H9 (cell line): ENCODE measurements around the gene FARP2. TPM values are rescaled to one million over a fixed set of nuclear protein-coding genes. Genes with fewer than 3 reads are reported as not detected.

Source experiments
- DNase-seq: peaks from one replicate; pipeline ENCODE4 v3.0.0-alpha.2; 2017
- H2AFZ ChIP-seq: one replicate; pipeline ENCODE4 v1.6.1; 2013; ENCODE audit warnings: mild to moderate bottlenecking, low read length, control low read depth, moderate library complexity
- H2AK5ac ChIP-seq: 2 replicates; pipeline ENCODE4 v1.6.1; 2013; ENCODE audit warnings: low read length, control low read depth, mixed read lengths; ENCODE audit not compliant: insufficient read length
- H2BK120ac ChIP-seq: one replicate; pipeline ENCODE4 v1.6.1; 2013; ENCODE audit warnings: low read depth, mild to moderate bottlenecking, low read length, control low read depth, inconsistent platforms; ENCODE audit not compliant: poor library complexity, severe bottlenecking
- H2BK12ac ChIP-seq: 2 replicates; pipeline ENCODE4 v1.6.1; 2013; ENCODE audit warnings: low read length, control low read depth, mixed read lengths, low read depth; ENCODE audit not compliant: insufficient read length
- H2BK15ac ChIP-seq: 2 replicates; pipeline ENCODE4 v1.6.1; 2013; ENCODE audit warnings: low read depth, low read length, control low read depth
- H2BK20ac ChIP-seq: one replicate; pipeline ENCODE4 v1.6.1; 2013; ENCODE audit warnings: low read depth, mild to moderate bottlenecking, low read length, control low read depth, inconsistent platforms; ENCODE audit not compliant: poor library complexity, severe bottlenecking
- H2BK5ac ChIP-seq: 2 replicates; pipeline ENCODE4 v1.6.1; 2013; ENCODE audit warnings: low read length, control low read depth, mixed read lengths; ENCODE audit not compliant: insufficient read length
- H3K14ac ChIP-seq: 2 replicates; pipeline ENCODE4 v1.6.1; 2013; ENCODE audit warnings: low read length, control low read depth; ENCODE audit not compliant: insufficient read depth
- H3K18ac ChIP-seq: 2 replicates; pipeline ENCODE4 v1.6.1; 2013; ENCODE audit warnings: low read depth, mild to moderate bottlenecking, mixed read lengths, low read length, control low read depth; ENCODE audit not compliant: insufficient read length
- H3K23ac ChIP-seq: 2 replicates; pipeline ENCODE4 v1.6.1; 2013; ENCODE audit warnings: low read length, control low read depth, mixed read lengths, low read depth; ENCODE audit not compliant: insufficient read length
- H3K23me2 ChIP-seq: 2 replicates; pipeline ENCODE4 v1.6.1; 2013; ENCODE audit warnings: low read depth, mild to moderate bottlenecking, mixed read lengths, low read length, control low read depth; ENCODE audit not compliant: insufficient read length, poor library complexity, severe bottlenecking
- H3K27ac ChIP-seq: 2 replicates; pipeline ENCODE4 v1.5.1; 2013; ENCODE audit warnings: low read length, control low read depth, mixed read lengths, low read depth; ENCODE audit not compliant: insufficient read length
- H3K27me3 ChIP-seq: 2 replicates; pipeline ENCODE4 v1.6.1; 2013; ENCODE audit warnings: low read length, control low read depth, inconsistent platforms; ENCODE audit not compliant: insufficient read depth
- H3K4ac ChIP-seq: 2 replicates; pipeline ENCODE4 v1.6.1; 2013; ENCODE audit warnings: low read depth, mild to moderate bottlenecking, control low read depth, inconsistent platforms, low read length, moderate library complexity
- H3K4me1 ChIP-seq: 2 replicates; pipeline ENCODE4 v1.6.1; 2013; ENCODE audit warnings: low read length, control low read depth, inconsistent platforms; ENCODE audit not compliant: insufficient read depth
- H3K4me2 ChIP-seq: 2 replicates; pipeline ENCODE4 v1.6.1; 2013; ENCODE audit warnings: low read length, control low read depth, mixed read lengths; ENCODE audit not compliant: insufficient read length, insufficient read depth
- H3K56ac ChIP-seq: 2 replicates; pipeline ENCODE4 v1.6.1; 2013; ENCODE audit warnings: low read depth, mild to moderate bottlenecking, mixed read lengths, low read length, control low read depth; ENCODE audit not compliant: insufficient read length
- H3K79me1 ChIP-seq: 2 replicates; pipeline ENCODE4 v1.6.1; 2013; ENCODE audit warnings: low read depth, mild to moderate bottlenecking, moderate library complexity, low read length, control low read depth, inconsistent platforms; ENCODE audit not compliant: insufficient read depth, poor library complexity, severe bottlenecking
- H3K79me2 ChIP-seq: 2 replicates; pipeline ENCODE4 v1.6.1; 2013; ENCODE audit warnings: low read length, control low read depth, inconsistent platforms; ENCODE audit not compliant: insufficient read depth
- H3K9ac ChIP-seq: 2 replicates; pipeline ENCODE4 v1.6.1; 2013; ENCODE audit warnings: low read length, control low read depth, mixed read lengths; ENCODE audit not compliant: insufficient read length; ENCODE audit errors: extremely low read depth
- H3K9me3 ChIP-seq: one replicate; pipeline ENCODE4 v1.6.1; 2013; ENCODE audit warnings: low read depth, low read length, inconsistent platforms; ENCODE audit not compliant: control insufficient read depth
- H3T11ph ChIP-seq: one replicate; pipeline ENCODE4 v1.6.1; 2013; ENCODE audit warnings: mild to moderate bottlenecking, low read length, control low read depth, inconsistent platforms
- H4K20me1 ChIP-seq: one replicate; pipeline ENCODE4 v1.6.1; 2013; ENCODE audit not compliant: control insufficient read depth, insufficient read length, insufficient read depth
- H4K5ac ChIP-seq: 2 replicates; pipeline ENCODE4 v1.6.1; 2013; ENCODE audit warnings: low read depth, mild to moderate bottlenecking, mixed read lengths, low read length, control low read depth; ENCODE audit not compliant: insufficient read length
- H4K8ac ChIP-seq: replicated peaks from 2 replicates; pipeline ENCODE4 v1.6.1; 2013; ENCODE audit warnings: low read length, control low read depth, mixed read lengths, low read depth; ENCODE audit not compliant: insufficient read length
- H4K91ac ChIP-seq: 2 replicates; pipeline ENCODE4 v1.6.1; 2013; ENCODE audit warnings: low read depth, mild to moderate bottlenecking, moderate library complexity, mixed read lengths, low read length, control low read depth; ENCODE audit not compliant: insufficient read length
- H3K27ac Mint-ChIP-seq, 3 experiments: 2 replicates in 2 of 3; 3 replicates in 1 of 3; pipeline ENCODE4 v1.8.0; 2020 to 2021; ENCODE audit warnings: mixed read lengths in 3 of 3, mild to moderate bottlenecking in 1 of 3, moderate library complexity in 1 of 3
- H3K27me3 Mint-ChIP-seq: 2 replicates; pipeline ENCODE4 v1.8.0; 2021; ENCODE audit warnings: low read depth, mild to moderate bottlenecking, moderate library complexity, mixed read lengths
- H3K36me3 Mint-ChIP-seq, 3 experiments: 2 replicates in 2 of 3; 3 replicates in 1 of 3; pipeline ENCODE4 v1.8.0; 2020 to 2021; ENCODE audit warnings: low read depth in 3 of 3, mixed read lengths in 3 of 3; ENCODE audit not compliant: insufficient read depth in 1 of 3
- H3K4me1 Mint-ChIP-seq, 2 experiments: 2 replicates each; pipeline ENCODE4 v1.8.0; 2020; ENCODE audit warnings: mixed read lengths in 2 of 2
- H3K4me3 Mint-ChIP-seq, 2 experiments: 2 replicates in 1 of 2; 3 replicates in 1 of 2; pipeline ENCODE4 v1.8.0; 2020 to 2021; ENCODE audit warnings: mild to moderate bottlenecking in 2 of 2, mixed read lengths in 2 of 2, moderate library complexity in 1 of 2
- H3K9me3 Mint-ChIP-seq, 2 experiments: 2 replicates in 1 of 2; 3 replicates in 1 of 2; pipeline ENCODE4 v1.8.0; 2020; ENCODE audit warnings: mild to moderate bottlenecking in 2 of 2, mixed read lengths in 2 of 2, moderate library complexity in 1 of 2
- WGBS: extraction: QIAGEN DNeasy Blood & Tissue Kit; methylation state at CpG from one replicate; pipeline ENCODE4 v1.1.7; 2013; ENCODE audit warnings: missing lambda C conversion rate, low lambda C conversion rate, mixed read lengths; ENCODE audit not compliant: insufficient read length; ENCODE audit errors: extremely low coverage; 5-methylcytosine and 5-hydroxymethylcytosine counted together
- total RNA-seq: library from RNA; stranded (reverse); gene quantifications from 2 replicates; pipeline ENCODE4 v1.2.1, GENCODE V29; 2021
- TF ChIP-seq, protein P1 (sequence below): fragments of 200-600 bp; sonication (generic); conservative IDR thresholded peaks from 3 replicates; pipeline ENCODE4 v1.8.0; 2021; ENCODE audit warnings: antibody characterized with exemption, mild to moderate bottlenecking

FARP2 gene
- total RNA-seq, 1 experiment from 2014 or later = 33.9 TPM

GRCh38 chr2:241492174-241492565 lies 136.1 kb downstream of the FARP2 start:
- Histone ChIP-seq H3K27ac (no peak overlapping the region), H3K4ac (no peak overlapping the region), H4K91ac (no peak overlapping the region), H3K27me3 (no peaks in the 10 kb centered on the region), H3K18ac (no peak overlapping the region), H4K20me1 (no peaks in the 10 kb centered on the region), H2BK12ac (no peak overlapping the region), H3K23me2 (no peaks in the 10 kb centered on the region), H2BK15ac (no peak overlapping the region), H3K4me2 (no peak overlapping the region), H2AK5ac (no peak overlapping the region), H3K9me3 (no peaks in the 10 kb centered on the region), H3K9ac (no peak overlapping the region), H3K79me1 (no peaks in the 10 kb centered on the region), H4K5ac (no peak overlapping the region), H3T11ph (no peak overlapping the region), H3K14ac (no peak overlapping the region), H3K56ac (no peak overlapping the region), H4K8ac (no peak overlapping the region), H2BK20ac (no peak overlapping the region), H2AFZ (no peak overlapping the region), H3K79me2 (no peaks in the 10 kb centered on the region), H3K4me1 (no peaks in the 10 kb centered on the region), H2BK5ac (no peak overlapping the region), H2BK120ac (no peak overlapping the region), H3K23ac (no peak overlapping the region)
- Mint-ChIP-seq H3K36me3 (peaks cover 16 to 40% (median 33%) of the 10 kb centered on the region in 3 experiments; a peak in 6 of 7 replicates), H3K4me3 (no peak overlapping the region), H3K27me3 (peaks cover 5% of the 10 kb centered on the region), H3K4me1 (peaks cover 2 to 3% of the 10 kb centered on the region in 2 experiments; a peak in 2 of 4 replicates), H3K27ac (peak overlapping the region in 1 of 3 experiments; percentile 11; a peak in 1 of 7 replicates), H3K9me3 (no peaks in the 10 kb centered on the region)
- no peak for DNase-seq
- no CpG with 5 or more reads among the region's 7 CpGs for WGBS
- TF ChIP-seq, protein P1, sequence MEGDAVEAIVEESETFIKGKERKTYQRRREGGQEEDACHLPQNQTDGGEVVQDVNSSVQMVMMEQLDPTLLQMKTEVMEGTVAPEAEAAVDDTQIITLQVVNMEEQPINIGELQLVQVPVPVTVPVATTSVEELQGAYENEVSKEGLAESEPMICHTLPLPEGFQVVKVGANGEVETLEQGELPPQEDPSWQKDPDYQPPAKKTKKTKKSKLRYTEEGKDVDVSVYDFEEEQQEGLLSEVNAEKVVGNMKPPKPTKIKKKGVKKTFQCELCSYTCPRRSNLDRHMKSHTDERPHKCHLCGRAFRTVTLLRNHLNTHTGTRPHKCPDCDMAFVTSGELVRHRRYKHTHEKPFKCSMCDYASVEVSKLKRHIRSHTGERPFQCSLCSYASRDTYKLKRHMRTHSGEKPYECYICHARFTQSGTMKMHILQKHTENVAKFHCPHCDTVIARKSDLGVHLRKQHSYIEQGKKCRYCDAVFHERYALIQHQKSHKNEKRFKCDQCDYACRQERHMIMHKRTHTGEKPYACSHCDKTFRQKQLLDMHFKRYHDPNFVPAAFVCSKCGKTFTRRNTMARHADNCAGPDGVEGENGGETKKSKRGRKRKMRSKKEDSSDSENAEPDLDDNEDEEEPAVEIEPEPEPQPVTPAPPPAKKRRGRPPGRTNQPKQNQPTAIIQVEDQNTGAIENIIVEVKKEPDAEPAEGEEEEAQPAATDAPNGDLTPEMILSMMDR = no peak
